ENCODE results near the gene GPRIN2. TPM values are rescaled to one million over a fixed set of nuclear protein-coding genes. Genes with fewer than 3 reads are reported as not detected.
A peak's percentile ranks its signal among the peaks of the same experiment; 100 is the strongest.

The GPRIN2 gene
- total and polyA plus RNA-seq, 5 donors = not detected

GRCh38 chr10:46553238-46554049 is 3.0 kb downstream of the GPRIN2 start:
- no peaks in the 10 kb centered on the region for H3K4me1 ChIP-seq (ENCODE audit: control insufficient read depth, insufficient read depth, low read length)
- H3K27me3 ChIP-seq (ENCODE audit: control insufficient read depth, insufficient read depth) = no peaks in the 10 kb centered on the region
- no peak overlapping the region for H3K27ac ChIP-seq (ENCODE audit: low read length)
- no peaks in the 10 kb centered on the region for H3K9me3 ChIP-seq (ENCODE audit: control insufficient read depth, low read length)
- ATAC-seq = no peak
- DNase-seq = peak in 2 of 3 donors; percentile 24 to 60
- 79% methylated on average over 2 of the region's 2 CpGs for WGBS
- intact Hi-C loops (cut with DNase I) = no loop called here
- no peak overlapping the region for H3K4me3 ChIP-seq (ENCODE audit: low read length)

DNA sequence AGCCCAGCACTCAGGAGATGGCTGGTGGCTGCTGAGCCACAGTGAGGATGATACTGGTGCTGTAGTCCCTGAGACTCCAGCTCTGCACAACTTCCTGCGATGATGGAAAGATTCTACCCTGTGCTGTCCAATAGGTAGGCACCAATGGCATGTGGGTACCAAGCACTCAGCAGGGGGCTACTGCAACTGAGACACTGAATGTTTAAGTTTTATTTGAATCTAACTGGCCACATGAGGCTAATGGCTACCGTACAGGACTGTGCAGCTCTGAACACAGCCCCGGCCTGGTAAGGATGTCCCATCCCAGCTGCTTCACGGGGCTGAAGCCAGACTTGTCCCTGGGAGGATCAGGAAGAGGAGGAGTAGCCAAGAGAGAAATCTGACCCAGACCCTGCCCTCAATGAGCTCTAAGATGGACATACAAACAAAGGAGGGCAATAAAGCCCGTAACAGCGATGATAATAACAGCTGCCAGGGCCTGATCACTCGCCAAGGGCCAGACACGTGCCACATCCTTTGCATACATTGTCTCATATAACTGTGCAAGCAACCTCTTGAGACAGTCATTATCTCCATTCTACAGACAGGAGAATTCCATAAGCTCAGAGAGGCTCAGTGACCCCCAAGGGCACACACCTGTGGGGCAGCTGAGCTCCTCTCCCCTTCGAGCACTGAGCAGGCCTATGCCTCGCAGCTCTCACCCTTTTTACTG is 3.8 kb downstream of the GPRIN2 start:
- DNase-seq = peak in 2 of 3 donors; percentile 39 to 55
- WGBS = 80% methylated on average over 10 of the region's 10 CpGs
- H3K27me3 ChIP-seq (ENCODE audit: control insufficient read depth, insufficient read depth) = no peaks in the 10 kb centered on the region

DNA sequence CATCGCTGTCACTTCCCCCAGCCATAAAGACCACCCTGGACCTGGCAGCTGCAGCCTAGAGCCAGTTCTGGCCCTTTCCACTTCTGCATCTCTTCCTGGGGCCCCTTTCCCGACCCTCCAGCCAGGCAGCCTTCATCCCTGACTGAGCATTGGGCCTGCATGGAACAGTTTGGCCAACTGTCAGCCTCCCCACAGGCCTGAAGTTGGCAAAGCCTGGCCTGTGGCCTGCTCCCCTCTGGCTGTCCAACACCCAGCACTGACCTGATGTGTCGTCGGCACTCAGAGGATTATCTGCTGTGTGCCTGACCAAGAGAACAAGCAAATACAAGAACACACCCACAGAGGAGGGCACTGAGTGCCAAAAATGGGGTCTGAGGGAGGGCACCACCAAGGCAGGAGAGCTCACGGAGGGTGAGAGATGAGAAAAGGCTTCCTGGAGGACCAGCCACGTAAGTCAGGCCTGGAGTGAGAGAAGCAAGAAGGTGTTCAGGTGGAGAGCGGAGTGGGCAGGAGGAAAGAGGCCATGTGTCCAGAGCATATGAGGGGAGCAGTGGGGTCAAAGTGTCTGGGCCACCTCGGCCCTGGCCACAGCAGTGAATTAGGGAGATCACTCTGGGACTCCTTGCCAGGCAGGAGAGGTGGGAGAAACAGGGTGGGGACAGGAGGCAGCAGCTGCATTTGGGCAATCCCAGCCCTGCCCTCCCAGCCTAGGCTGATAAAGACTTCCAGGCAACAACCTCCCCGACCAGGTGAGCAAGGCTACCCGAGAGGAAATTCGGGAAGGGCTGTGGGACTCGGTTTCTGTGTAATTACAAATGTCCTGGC is 4.5 kb downstream of the GPRIN2 start:
- Histone ChIP-seq H3K9me3 (ENCODE audit: control insufficient read depth, low read length) (no peaks in the 10 kb centered on the region), H3K4me1 (ENCODE audit: control insufficient read depth, insufficient read depth, low read length) (no peaks in the 10 kb centered on the region), H3K27me3 (ENCODE audit: control insufficient read depth, insufficient read depth) (no peaks in the 10 kb centered on the region), H3K4me3 (ENCODE audit: low read length) (no peak overlapping the region), H3K27ac (ENCODE audit: low read length) (no peak overlapping the region)
- peak in 2 of 3 donors; percentile 44 to 55 for DNase-seq
- 79% methylated on average over 12 of the region's 12 CpGs for WGBS
- intact Hi-C loops (cut with DNase I) = no loop called here
- peak in 1 of 2 donors; percentile 1 for ATAC-seq

More for the DNA sequence above, 3.8 kb downstream of the GPRIN2 start:
- H3K27ac ChIP-seq (ENCODE audit: low read length) = no peak overlapping the region
- H3K4me3 ChIP-seq (ENCODE audit: low read length) = no peak overlapping the region
- no peak for ATAC-seq
- no peaks in the 10 kb centered on the region for H3K4me1 ChIP-seq (ENCODE audit: control insufficient read depth, insufficient read depth, low read length)
- H3K9me3 ChIP-seq (ENCODE audit: control insufficient read depth, low read length) = no peaks in the 10 kb centered on the region
- intact Hi-C loops (cut with DNase I) = no loop called here

DNA sequence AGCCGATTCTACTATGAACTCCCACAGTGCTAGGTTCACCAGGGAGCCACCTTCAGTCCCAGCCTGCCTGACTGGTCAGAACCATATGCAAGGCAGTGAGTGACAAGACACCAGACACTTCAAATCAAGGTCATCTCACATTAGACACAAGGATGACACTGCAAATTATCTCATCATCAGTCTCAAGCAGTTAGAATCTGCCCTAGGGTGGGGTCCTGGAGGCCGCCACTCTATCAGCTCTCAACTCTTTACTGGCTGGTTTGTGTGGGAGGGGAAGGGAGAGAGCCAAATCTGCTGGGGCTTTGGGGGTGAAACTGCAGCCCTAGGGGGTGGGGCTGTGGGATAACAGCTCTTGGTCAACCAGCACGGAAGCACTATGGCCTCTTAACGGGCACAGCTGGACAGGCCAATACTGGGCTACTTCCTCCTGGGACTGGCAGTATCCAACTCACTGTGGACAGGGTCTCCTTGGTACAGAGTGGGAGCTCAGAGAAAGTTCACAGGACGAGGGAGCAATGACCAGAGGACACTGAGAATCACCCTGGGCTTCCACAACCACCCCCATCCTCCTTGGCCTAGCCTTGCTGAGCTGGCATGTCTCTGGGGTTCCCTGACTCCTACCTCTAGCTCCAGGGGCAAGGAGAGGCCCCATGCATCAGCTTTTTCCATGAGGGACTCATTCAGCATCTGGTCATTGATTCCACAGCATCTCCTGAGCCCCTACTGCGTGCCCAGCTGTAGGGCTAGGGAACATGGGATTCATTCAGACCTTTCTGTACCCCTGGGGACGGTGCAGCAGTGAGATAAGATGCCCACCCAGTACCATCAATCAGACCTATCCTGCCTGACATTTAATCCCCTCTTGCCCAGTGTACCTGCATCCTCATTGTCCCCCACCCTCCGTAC is 5.4 kb downstream of the GPRIN2 start:
- DNase-seq (peak in 2 of 3 donors; percentile 34 to 35), ATAC-seq (no peak)
- H3K4me3 ChIP-seq (ENCODE audit: low read length) = no peak overlapping the region
- H3K27me3 ChIP-seq (ENCODE audit: control insufficient read depth, insufficient read depth) = no peaks in the 10 kb centered on the region
- WGBS = 77% methylated on average over 8 of the region's 8 CpGs
- H3K4me1 ChIP-seq (ENCODE audit: control insufficient read depth, insufficient read depth, low read length) = no peaks in the 10 kb centered on the region
- no peaks in the 10 kb centered on the region for H3K9me3 ChIP-seq (ENCODE audit: control insufficient read depth, low read length)
- intact Hi-C loops (cut with DNase I) = no loop called here
- H3K27ac ChIP-seq (ENCODE audit: low read length) = no peak overlapping the region

GRCh38 chr10:46550076-46550790 is 6.2 kb downstream of the GPRIN2 start:
- intact Hi-C loops (cut with DNase I) = no loop called here
- Histone ChIP-seq H3K4me1 (ENCODE audit: control insufficient read depth, insufficient read depth, low read length) (no peaks in the 10 kb centered on the region), H3K27ac (ENCODE audit: low read length) (no peak overlapping the region), H3K27me3 (ENCODE audit: control insufficient read depth, insufficient read depth) (no peaks in the 10 kb centered on the region), H3K4me3 (ENCODE audit: low read length) (no peak overlapping the region), H3K9me3 (ENCODE audit: control insufficient read depth, low read length) (no peaks in the 10 kb centered on the region)
- ATAC-seq (no peak), DNase-seq (peak in 2 of 3 donors; percentile 52 to 66)
- 88% methylated on average over 20 of the region's 20 CpGs for WGBS

DNA sequence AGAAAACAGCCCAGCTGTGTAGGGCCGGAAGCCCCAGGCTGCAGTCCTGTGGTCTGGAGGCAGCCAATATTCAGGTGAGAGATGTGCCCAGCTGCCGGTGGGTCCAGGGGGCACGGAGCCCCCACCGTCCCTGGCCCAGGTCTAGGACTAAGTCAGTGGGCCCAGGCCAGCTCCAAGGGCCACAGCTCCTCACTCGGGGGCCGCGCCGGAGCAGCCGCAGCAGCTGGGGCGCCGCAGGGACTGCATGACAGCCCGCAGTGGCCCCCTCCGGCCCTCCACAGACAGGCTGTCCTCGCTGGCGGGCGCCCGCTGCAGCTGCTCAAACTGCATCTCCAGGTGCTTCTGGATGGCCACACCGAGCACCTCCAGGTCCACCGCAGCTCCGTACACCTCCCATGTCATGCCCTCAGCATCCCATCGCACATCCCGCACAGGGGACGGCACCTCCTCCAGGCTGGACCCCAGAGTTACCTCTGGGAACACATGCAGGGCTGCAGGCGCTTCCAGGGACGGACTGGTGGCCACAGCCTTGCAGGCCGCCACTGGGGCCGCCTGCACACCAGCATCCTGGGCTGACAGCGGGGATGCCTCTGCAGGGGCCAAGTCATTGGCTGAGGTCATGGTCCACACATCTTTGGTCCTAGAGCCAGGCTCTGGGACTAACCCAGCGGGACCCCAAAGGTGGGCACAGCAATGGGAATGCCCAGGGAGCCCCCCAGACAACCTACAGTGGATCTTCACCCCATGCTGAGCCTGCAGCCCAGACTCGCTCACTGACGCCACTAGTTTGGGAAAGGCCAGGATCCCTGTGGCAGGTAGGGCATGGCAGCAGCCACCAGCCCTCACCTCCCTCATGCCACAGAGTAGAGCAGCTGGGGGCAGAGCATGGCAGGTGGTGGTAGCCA is 7.0 kb downstream of the GPRIN2 start:
- Histone ChIP-seq H3K4me1 (ENCODE audit: control insufficient read depth, insufficient read depth, low read length) (no peaks in the 10 kb centered on the region), H3K9me3 (ENCODE audit: control insufficient read depth, low read length) (no peaks in the 10 kb centered on the region), H3K27me3 (ENCODE audit: control insufficient read depth, insufficient read depth) (no peaks in the 10 kb centered on the region), H3K4me3 (ENCODE audit: low read length) (no peak overlapping the region), H3K27ac (ENCODE audit: low read length) (no peak overlapping the region)
- intact Hi-C loops (cut with DNase I) = no loop called here
- ATAC-seq = no peak
- peak in 2 of 3 donors; percentile 60 to 67 for DNase-seq
- 89% methylated on average over 31 of the region's 31 CpGs for WGBS

DNA sequence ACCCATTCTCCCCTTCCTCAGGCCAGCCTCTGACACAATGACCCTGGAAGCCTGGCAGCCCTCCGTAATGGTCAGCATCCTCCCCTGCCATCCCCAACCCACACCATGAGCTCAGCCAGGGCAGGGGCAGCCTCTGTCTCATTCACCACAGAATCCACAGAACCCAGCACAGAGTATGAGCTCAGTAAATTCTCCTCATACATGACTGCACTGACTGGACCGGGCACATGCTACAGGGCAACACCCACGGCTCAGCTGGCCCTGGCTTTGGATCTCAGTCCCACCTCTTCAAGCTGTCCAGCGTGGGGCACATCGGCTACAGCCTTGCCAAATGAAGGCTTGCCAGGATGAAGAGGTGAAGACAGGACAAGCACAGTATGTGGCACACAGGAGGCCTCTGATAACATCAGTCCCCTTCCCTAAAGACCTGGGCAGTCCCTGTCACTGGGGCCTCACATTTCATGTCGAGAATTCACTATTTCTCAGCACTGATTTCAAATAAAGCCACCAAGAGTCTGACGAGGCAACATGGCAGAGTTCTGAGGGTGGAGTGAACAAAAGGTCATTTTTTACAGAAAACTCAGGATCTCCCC is 7.9 kb downstream of the GPRIN2 start:
- DNase-seq (peak in 2 of 3 donors; percentile 52 to 70), ATAC-seq (no peak)
- Histone ChIP-seq H3K27ac (ENCODE audit: low read length) (no peak overlapping the region), H3K4me1 (ENCODE audit: control insufficient read depth, insufficient read depth, low read length) (no peaks in the 10 kb centered on the region), H3K9me3 (ENCODE audit: control insufficient read depth, low read length) (no peaks in the 10 kb centered on the region), H3K27me3 (ENCODE audit: control insufficient read depth, insufficient read depth) (no peaks in the 10 kb centered on the region), H3K4me3 (ENCODE audit: low read length) (no peak overlapping the region)
- intact Hi-C loops (cut with DNase I) = no loop called here
- 66% methylated on average over 7 of the region's 7 CpGs for WGBS

DNA sequence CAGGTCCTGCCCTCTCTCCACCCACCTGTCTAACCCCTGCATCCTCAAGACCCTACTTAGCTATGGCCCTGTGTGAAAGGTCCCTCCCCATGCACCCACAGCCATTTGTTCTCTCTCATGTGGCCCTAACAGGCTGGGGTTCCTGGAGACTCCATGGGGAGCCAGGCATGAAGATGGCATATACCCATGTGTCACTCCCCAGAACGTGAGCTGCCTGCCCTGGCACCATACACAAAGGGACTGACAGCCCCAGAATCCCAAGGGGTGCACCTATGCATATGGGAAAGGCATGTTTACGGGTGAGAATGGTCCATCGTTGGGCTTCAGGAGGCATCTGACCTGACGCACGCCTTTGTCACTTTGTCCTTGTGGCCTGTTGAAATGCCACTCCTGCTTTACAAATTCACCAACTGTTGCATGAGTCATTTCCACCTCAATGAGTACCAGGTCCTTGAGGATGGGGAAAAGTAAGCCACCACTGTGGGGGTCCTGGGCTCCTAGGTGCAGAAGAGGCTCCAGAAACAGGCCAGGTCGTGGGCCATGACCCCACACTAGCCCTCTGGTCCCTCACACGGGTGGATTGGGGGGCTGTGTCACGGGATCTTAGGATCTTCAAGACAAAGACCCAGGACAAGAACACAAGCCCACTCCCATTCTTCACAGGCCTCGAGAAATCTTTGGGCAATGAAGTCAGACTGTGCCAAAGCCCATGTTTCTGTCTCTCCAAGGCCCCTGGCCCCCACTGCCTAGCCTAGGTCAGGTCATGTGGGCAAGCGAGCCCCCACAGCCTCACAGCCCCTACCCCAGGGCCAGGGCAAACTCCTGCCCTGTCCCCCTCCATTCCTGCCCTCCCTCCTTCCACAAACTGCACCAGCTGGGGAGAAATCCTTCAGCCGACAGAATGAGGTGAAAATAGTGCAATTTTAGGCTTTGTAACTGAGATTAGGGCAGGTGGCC is 8.6 kb downstream of the GPRIN2 start:
- no peak for ATAC-seq
- Histone ChIP-seq H3K27ac (ENCODE audit: low read length) (no peak overlapping the region), H3K4me3 (ENCODE audit: low read length) (no peak overlapping the region), H3K27me3 (ENCODE audit: control insufficient read depth, insufficient read depth) (no peaks in the 10 kb centered on the region), H3K4me1 (ENCODE audit: control insufficient read depth, insufficient read depth, low read length) (no peaks in the 10 kb centered on the region), H3K9me3 (ENCODE audit: control insufficient read depth, low read length) (no peaks in the 10 kb centered on the region)
- DNase-seq = peak in 2 of 3 donors; percentile 29 to 50
- WGBS = 76% methylated on average over 11 of the region's 11 CpGs
- intact Hi-C loops (cut with DNase I) = no loop called here
